GM18517 (cell line): Measurements from ENCODE around the gene MACROD2.
"Not testable (repeated sequence)": the region's sequence is repeated elsewhere in the genome, so short reads cannot be mapped to it uniquely, and the experiment has no call there.

Source experiments
- ATAC-seq: cut with Tn5 transposase; IDR thresholded peaks from one replicate; pipeline ENCODE4 v1.9.1; 2021; ENCODE audit warnings: mild to moderate bottlenecking, moderate library complexity; ENCODE audit not compliant: unreplicated experiment

The MACROD2 gene

GRCh38 chr20:15802020-15802419, 1806.7 kb downstream of the MACROD2 start:
- no peak for ATAC-seq

DNA sequence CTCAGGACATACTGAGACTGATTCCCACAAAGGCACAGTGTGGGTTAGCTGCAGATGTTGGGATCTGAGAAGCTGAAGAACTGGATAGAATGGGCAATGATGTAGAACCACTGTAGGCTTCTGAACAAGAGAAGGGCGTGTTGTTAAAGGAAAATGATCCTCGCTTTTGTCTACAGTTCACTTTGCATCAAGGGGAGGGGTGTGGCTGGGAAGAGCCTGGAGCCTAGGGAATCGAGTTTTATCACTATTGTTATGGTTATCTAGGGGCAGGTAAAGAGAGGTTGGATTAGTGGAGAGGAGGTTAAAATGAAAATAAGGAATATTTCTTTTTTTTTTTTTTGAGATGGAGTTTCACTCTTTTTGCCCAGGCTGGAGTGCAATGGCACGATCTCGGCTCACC, 1809.8 kb downstream of the MACROD2 start:
- no peak for ATAC-seq

DNA sequence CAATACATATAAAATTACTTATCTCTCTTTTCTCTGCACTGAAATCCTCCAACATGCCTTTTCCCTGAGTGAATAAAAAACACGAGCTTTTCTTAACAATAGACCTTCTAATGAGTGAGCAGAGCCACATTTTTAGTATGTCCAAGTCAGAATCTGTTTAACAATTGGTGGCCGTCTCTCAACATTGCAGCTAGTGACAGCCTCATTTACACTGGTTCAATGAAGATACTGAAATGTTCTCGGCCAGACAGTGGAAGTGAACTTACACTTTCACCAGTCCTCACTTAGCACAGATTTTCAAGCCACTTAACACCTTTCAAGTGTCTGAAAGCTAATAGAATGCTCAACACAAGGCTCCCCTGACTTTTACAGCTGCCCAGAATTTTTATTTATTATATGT, 1810.8 kb downstream of the MACROD2 start:
- no peak for ATAC-seq

DNA sequence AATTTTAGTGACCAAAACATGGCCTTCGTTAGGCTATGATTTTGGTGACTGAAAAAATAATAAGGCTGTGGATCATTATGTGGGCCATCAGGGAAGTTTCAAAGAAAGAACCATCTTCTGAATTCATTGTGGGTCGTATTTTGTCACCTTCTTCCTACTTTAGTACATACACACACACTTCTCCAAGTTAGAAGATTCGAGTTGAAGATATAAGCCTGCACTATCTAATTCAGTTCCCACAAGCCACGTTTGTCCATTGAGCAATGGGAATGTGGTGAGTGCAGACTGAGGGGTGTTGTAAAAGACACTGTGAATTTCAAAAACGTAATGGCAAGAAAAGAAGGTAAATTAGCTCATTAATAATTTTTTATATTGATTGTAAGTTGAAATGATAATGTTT, 1812.0 kb downstream of the MACROD2 start:
- ATAC-seq = no peak

DNA sequence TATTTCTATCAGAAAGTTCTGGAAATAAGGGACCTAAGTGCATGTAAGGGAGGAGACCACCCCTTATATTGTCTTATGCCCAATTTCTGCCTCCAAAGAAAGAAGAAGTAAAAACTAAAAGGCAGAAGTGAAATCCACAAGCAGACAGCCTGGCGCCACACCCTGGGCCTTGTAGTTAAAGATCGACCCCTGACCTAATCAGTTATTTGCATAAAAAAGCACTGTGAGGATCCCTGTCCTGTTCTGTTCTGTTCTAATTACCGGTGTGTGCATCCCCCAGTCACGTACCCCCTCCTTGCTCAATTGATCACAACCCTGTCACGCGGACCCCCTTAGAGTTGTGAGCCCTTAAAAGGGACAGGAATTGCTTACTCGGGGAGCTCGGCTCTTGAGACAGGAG, 1812.5 kb downstream of the MACROD2 start:
- ATAC-seq = not testable (repeated sequence)

- no peak for ATAC-seq
These were observed 1816.6 kb downstream of the MACROD2 start for GRCh38 chr20:15811951-15812350.

- ATAC-seq = no peak
These were observed 1817.4 kb downstream of the MACROD2 start for GRCh38 chr20:15812696-15813095.

DNA sequence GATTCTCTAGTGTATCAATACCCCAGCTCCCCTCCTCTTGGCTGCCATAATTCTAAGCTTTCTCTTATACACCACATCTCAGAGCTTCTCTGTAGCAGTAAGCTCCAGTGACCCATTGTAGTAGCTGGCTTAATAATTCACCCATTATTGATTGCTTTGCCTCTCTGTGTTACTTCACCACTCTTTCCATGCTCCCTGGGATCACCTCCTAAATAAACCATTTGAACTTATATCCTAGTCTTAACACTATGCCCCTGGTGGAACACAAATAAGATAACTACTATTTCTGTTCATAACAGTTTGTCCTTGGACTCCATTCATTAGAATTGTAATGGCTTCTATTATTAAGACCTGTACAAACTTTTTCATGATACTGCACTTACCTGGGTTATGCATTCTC, 1819.0 kb downstream of the MACROD2 start:
- ATAC-seq = no peak

DNA sequence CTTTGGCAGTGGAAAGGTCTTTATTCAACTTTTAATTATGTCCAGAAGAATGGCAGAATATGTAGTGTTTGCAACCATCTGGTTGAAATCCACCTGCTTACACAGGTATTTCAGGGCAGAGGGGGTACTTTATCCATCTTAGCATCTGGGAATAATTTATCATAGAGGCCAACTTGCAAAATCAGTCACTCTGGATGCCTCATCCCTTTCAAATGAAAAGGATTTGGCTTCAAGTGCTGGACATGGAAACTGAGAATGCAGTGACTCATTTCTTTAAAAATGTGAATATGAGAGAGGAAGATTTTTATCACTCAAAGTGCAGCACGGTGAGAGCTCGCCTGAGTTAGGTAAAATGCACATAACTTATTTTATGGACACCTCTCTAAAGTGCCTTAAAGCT, 1819.6 kb downstream of the MACROD2 start:
- ATAC-seq = no peak

DNA sequence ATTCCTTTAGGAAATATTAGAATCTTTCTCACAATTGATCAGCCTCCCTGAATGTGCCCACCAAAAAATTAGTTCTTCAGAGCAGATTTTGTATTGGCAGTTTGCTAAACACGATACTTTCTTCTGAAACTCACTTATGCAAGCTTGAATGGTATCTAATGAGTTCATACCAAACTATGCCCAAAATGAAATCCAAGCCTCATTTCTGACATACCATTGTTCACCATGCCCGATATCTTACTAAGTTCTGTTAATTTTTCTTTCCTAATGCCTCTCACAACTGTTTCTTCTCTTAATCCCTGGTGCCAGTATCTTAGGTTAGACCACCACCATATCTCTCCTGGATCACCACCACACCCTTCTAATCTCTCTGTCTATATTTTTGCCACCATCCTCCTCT, 1822.0 kb downstream of the MACROD2 start:
- ATAC-seq = no peak

- ATAC-seq = no peak
These were observed 1823.3 kb downstream of the MACROD2 start for GRCh38 chr20:15818651-15819071.

DNA sequence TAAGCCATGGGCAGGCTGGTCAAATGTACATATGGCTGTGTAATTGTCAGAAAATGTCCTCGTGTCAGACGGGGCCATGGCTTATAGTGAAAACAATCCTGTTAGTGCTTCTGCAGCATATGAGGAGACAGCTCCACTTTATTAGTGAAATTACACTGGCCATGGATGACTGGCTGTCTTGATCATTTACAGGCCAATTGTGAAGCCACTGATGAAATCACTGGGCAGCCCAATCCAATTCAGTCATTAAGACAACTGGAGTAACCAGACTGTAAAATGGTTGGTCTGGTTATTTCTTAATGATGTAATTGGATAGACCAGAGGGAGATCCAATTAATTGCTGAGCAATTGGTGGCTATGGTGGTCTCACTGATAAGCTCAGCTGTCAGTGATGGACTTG, 1828.4 kb downstream of the MACROD2 start:
- ATAC-seq = no peak

GRCh38 chr20:15827628-15828027, 1832.3 kb downstream of the MACROD2 start:
- no peak for ATAC-seq

DNA sequence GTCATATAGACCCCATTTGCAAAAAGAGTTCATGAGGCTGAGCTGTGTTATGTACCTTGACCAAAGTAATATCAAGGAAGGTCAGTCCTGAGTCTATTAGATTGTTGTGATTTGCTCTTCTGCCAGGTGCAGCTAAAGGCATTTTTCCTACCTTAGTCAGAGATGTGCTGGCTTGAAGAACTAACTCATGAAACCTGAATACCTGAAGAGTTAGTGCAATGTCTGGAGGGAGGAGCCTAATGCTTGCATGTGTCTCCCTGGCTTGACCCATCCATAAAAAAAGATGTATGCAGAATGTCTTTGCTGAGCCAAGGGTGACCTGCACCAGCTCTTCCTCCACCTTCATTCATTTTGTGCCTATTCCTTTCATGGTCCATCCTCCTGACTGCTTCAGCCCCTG, 1835.9 kb downstream of the MACROD2 start:
- ATAC-seq = no peak

- ATAC-seq = no peak
These were observed 1837.2 kb downstream of the MACROD2 start for GRCh38 chr20:15832512-15832911.

DNA sequence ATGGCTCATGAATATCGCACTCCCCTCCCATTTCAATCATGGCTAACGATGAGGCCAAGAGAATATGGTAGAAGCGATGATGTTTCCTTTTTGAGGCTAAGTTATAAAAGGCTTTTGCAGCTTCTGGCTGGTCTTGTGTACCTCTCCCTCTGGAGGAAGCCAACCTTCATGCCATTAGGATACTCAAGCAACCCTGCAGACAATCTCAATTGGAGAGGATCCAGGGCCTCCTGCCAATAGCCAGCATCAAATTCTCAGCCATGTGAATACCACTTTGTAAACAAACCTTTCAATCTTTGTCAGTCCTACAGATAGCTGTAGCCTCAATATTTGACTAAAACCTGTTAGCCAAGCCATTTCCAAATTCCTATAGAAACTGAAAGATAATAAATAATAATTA, 1839.5 kb downstream of the MACROD2 start:
- ATAC-seq = no peak

DNA sequence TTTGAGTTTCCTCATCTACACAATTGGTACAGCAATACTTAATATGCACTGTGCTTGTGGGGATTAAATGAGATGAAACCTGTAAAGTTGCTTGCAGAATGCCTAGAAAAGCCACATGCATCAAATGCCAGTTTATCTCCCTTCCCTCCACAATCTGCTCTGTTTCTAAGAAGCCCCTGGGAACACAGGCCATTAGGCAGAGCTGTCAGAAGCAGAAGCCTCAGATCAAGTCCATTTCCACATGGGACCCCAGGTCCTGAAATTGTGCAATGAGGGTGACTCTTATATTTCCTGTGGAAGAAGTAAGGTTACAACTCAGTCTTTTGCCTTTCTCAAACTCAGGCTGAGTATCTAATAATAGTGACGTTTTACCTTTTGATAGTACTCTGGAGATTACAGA, 1840.5 kb downstream of the MACROD2 start:
- no peak for ATAC-seq

- no peak for ATAC-seq
These were observed 1841.3 kb downstream of the MACROD2 start for GRCh38 chr20:15836634-15837033.

DNA sequence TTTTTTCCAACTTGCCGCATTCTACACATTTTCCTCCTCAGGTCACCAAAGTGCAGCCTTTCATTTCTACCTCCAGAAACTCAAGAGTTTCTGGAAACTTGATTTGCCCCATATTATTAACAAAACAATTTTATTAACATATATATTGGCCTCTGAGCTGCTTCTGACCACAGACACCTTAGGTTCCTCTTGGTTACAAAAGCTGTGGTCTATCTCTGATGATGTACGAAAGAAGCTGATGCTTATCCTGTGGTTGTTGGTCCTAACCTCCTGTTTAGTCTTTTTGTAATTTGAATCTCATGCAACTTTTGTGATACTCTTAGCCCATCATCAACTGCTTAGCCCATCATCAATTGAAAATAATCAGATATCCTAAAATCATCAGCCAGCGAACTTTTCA, 1842.2 kb downstream of the MACROD2 start:
- ATAC-seq = no peak

DNA sequence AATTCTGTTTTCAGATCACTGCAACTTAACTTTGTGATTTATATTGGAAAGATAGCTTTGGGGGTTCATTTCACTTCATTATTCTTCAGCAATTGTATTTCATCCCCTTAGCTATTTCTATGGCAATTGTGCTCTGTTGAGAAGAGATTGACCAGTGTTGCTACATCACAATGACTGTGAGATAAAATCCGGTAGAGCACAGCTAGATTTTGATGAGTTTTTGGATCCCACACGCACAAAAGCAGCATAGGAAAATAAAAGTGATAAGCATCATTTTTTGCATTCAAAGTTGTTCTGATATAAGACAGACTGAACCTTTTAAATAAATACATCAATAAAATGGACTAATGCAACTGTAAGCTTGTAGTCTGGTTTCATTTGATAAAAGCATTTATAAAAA, 1843.2 kb downstream of the MACROD2 start:
- ATAC-seq = no peak

GRCh38 chr20:15840636-15841301, 1845.5 kb downstream of the MACROD2 start:
- no peak for ATAC-seq

GRCh38 chr20:15842872-15843271, 1847.6 kb downstream of the MACROD2 start:
- no peak for ATAC-seq

- ATAC-seq = no peak
These were observed 1848.5 kb downstream of the MACROD2 start for GRCh38 chr20:15843777-15844176.
